Midbrain (tissue), 1 donor: ENCODE data around the gene MYL3.

ENCODE experiments used
- DNase-seq: peaks from one replicate; lab custom pipeline; 2025; lab: John Stamatoyannopoulos, UW

The MYL3 gene

GRCh38 chr3:46865031-46865507, 1.8 kb upstream of the MYL3 start:
- no peak for DNase-seq

GRCh38 chr3:46864061-46864881, 1.0 kb upstream of the MYL3 start:
- no peak for DNase-seq

- DNase-seq, result no peak
Measured at GRCh38 chr3:46862369-46863025, 747 bp downstream of the MYL3 start.

GRCh38 chr3:46861605-46862368, 1.5 kb downstream of the MYL3 start:
- no peak for DNase-seq

- DNase-seq, result no peak
Measured at GRCh38 chr3:46860810-46861604, 2.2 kb downstream of the MYL3 start.

- no peak for DNase-seq
Measured at GRCh38 chr3:46860017-46860809, 3.0 kb downstream of the MYL3 start.

GRCh38 chr3:46859001-46859710, 4.1 kb downstream of the MYL3 start:
- no peak for DNase-seq

- DNase-seq, result no peak
Measured at GRCh38 chr3:46858456-46858855, 4.8 kb downstream of the MYL3 start.

- DNase-seq, result no peak
Measured at GRCh38 chr3:46857485-46858341, 5.5 kb downstream of the MYL3 start.

- DNase-seq, result no peak
Measured at GRCh38 chr3:46856576-46857471, 6.4 kb downstream of the MYL3 start.

- DNase-seq, result no peak
Measured at GRCh38 chr3:46854555-46854991, 8.7 kb downstream of the MYL3 start.

- no peak for DNase-seq
Measured at GRCh38 chr3:46853441-46854415, 9.5 kb downstream of the MYL3 start.

- DNase-seq, result no peak
Measured at GRCh38 chr3:46852839-46853355, 10.3 kb downstream of the MYL3 start.

- no peak for DNase-seq
Measured at GRCh38 chr3:46852334-46852720, 10.9 kb downstream of the MYL3 start.

- no peak for DNase-seq
Measured at GRCh38 chr3:46851364-46852333, 11.6 kb downstream of the MYL3 start.

- no peak for DNase-seq
Measured at GRCh38 chr3:46850468-46850779, 12.8 kb downstream of the MYL3 start.
